HG03060 (cell line): ENCODE data around the gene CRACDL.
"Not testable (repeated sequence)": the region's sequence is repeated elsewhere in the genome, so short reads cannot be mapped to it uniquely, and the experiment has no call there.

Experiments
- ATAC-seq: cut with Tn5 transposase; IDR thresholded peaks from one replicate; pipeline ENCODE4 v1.9.1; 2021; ENCODE audit warnings: low read depth, moderate number of reproducible peaks; ENCODE audit not compliant: unreplicated experiment

The CRACDL gene

GRCh38 chr2:98759827-98760625 lies 176.0 kb downstream of the CRACDL start:
- no peak for ATAC-seq

- no peak for ATAC-seq
These were observed 176.7 kb downstream of the CRACDL start for GRCh38 chr2:98759338-98759737.

GRCh38 chr2:98757904-98758421 lies 178.1 kb downstream of the CRACDL start:
- ATAC-seq: peak; percentile 67

DNA sequence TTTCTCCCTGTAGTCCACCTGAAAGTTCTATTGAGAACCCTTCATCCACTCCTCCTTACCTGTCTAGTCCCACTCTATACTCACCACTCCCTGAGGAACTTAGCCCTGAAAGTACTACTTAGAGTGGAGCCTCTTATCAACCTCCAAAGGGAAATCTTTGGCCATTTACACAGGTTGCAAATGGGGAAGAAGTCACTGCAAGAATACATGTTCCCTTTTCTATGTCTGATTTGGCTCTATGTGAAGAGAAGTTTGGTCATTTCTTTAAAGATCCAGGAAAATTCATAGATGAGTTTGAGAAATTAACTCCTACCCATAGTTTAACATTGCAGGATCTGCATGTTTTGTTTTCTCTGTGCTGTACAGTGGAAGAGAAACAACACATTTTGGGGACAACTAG lies 182.2 kb downstream of the CRACDL start:
- ATAC-seq: no peak

GRCh38 chr2:98752711-98753110 lies 183.3 kb downstream of the CRACDL start:
- ATAC-seq: not testable (repeated sequence)

DNA sequence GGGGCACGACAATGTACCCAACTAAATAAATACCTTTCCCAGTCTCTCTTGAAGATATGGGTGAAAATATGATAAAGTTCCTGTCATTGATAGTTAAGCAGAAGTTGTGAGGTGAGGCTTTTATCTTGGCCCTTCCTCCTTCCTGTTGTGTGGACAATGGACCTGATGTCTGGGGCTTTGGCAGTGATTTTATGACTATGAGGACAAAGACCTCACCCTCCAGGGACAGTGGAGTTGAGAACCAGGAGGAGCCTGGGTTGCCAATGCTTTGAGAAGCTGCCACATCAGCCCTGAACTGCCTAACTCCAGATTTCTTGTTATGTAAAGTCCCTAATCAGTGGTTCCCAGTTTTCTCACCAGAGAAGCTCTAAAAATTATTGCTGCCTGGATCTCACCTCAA lies 184.3 kb downstream of the CRACDL start:
- no peak for ATAC-seq

- ATAC-seq: no peak
These were observed 185.3 kb downstream of the CRACDL start for GRCh38 chr2:98750593-98751282.

- no peak for ATAC-seq
These were observed 187.0 kb downstream of the CRACDL start for GRCh38 chr2:98749066-98749450.

DNA sequence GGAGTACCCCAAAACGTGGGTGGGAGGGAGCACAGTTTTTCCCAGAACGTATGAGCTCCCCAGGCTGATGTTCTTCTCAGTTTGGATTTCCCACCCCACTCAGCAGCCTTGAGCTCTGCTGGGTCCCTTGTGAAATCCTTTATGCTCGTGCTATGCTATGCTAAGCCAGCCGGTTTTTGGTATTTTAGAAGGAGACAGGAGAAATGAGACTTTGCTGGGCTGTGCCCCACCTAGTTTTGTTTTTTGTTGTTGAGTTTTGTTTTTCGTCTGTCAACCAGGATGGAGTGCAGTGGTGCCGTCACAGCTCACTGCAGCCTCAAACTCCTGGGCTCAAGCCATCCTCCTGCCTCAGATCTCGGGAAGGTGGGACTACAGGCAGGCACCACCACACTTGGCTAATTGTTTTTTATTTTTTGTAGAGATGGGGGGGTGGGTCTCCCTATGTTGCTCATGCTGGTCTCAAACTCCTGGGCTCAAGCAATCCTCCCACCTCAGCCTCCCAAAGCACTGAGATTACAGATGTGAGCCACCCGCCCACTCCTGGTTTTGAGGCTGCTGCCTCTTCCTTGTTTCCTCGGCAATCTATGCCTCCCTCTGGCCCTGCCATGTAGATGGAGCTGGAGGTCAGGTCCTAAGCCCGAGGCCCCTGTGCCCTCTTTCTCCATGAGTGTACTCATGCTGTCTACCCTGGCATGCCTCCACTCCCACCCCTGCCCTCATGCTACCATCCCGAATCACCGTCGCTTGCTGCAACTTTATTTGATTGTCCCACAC lies 187.5 kb downstream of the CRACDL start:
- ATAC-seq: no peak

DNA sequence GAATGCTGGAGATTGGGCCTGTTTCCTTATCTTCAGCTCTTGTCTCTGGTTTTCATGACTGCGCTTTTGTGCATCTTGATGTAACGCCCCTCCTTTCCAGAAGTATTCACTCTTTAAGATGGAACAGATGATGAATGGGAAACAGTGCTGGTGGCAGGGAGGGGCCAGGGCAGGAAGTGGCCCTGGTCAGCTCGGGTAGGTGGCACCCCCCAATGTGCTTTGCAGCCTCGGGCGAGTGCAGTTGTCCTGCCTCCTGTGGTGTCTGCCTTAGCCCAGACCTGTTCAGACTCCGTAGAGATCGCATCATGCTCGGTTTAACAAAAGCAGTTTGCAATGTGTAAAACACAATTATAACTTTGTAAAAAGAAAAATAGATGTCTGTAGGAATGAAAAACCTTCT lies 188.1 kb downstream of the CRACDL start:
- no peak for ATAC-seq

DNA sequence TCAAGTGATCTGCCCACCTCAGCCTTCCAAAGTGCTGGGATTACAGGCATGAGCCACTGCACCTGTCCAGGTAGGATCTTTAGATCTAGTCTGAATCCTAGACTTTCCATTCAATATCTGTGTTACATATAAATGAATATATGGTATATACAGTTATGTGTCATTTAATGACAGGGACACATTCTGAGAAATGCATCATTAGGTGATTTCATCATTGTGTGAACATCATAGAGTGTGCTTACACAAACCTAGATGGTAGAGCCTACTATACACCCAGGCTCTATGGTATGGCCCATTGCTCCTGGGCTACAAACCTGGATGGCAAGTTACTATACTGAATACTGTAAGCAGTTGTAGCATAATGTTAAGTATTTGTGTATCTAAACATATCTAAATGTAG lies 189.6 kb downstream of the CRACDL start:
- no peak for ATAC-seq

- ATAC-seq: no peak
These were observed 191.4 kb downstream of the CRACDL start for GRCh38 chr2:98744595-98744994.
